IPS-18c (cell line): ENCODE data around the gene NLRX1.
"Not testable (repeated sequence)": the region's sequence is repeated elsewhere in the genome, so short reads cannot be mapped to it uniquely, and the experiment has no call there.

Experiments used
- H3K4me3 ChIP-seq: 2 replicates; pipeline ENCODE4 v1.7.0; 2013; ENCODE audit warnings: low read depth, mild to moderate bottlenecking, low read length, moderate library complexity; ENCODE audit not compliant: insufficient read depth
- H3K9me3 ChIP-seq: one replicate; pipeline ENCODE4 v1.6.1; 2013; ENCODE audit warnings: mild to moderate bottlenecking, low read length, moderate library complexity; ENCODE audit not compliant: control insufficient read depth, insufficient read depth

The NLRX1 gene, protein sequence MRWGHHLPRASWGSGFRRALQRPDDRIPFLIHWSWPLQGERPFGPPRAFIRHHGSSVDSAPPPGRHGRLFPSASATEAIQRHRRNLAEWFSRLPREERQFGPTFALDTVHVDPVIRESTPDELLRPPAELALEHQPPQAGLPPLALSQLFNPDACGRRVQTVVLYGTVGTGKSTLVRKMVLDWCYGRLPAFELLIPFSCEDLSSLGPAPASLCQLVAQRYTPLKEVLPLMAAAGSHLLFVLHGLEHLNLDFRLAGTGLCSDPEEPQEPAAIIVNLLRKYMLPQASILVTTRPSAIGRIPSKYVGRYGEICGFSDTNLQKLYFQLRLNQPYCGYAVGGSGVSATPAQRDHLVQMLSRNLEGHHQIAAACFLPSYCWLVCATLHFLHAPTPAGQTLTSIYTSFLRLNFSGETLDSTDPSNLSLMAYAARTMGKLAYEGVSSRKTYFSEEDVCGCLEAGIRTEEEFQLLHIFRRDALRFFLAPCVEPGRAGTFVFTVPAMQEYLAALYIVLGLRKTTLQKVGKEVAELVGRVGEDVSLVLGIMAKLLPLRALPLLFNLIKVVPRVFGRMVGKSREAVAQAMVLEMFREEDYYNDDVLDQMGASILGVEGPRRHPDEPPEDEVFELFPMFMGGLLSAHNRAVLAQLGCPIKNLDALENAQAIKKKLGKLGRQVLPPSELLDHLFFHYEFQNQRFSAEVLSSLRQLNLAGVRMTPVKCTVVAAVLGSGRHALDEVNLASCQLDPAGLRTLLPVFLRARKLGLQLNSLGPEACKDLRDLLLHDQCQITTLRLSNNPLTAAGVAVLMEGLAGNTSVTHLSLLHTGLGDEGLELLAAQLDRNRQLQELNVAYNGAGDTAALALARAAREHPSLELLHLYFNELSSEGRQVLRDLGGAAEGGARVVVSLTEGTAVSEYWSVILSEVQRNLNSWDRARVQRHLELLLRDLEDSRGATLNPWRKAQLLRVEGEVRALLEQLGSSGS

DNA sequence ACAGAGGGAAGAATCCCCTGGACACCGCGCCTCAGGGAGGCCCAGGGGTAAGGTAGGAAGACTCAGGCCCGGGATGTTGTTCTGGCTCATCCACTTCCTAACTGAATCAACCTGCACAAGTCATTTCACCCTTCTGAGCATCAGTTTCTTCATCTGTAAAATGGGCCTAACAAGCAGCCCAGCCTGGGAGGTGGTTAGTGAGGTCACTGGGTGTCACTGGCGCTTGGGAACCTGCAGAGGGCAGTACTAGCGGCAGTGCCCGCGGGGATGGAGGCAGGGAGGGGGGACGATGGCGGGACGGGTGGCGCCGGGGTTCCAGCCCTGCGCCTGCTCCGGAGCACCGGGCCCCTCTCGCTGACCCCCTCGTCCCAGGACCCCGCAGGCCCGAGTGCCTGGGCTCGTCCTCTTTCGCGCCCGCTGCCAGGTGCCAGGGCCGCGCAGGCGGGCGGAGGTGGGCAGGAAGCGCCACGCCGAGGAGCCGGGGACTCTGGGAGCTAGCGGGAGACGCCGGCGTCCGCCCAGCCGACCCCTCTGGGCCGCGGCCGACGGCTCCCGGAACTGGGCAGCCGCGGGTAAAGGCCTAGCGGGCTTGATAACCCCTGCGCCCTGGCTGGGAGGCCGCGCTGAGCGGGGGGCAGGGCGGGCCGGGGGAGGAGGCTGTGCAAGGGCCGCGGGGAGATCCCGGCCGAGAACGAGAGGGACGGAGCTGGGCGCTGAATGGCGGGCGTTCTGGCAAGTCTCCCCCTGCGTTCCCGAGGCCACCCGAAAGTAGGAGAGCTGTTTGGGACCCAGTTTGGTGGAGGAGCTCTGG, at the start of gene NLRX1:
NLRX1 (plus strand) TSS at position 255 of the 811 bp plus-strand sequence. CDS start 2,679 bp downstream, outside the sequence.
- Histone ChIP-seq H3K4me3 (peak within 1 kb of the TSS; percentile 84), H3K9me3 (no peaks in the 10 kb centered on the region)

DNA sequence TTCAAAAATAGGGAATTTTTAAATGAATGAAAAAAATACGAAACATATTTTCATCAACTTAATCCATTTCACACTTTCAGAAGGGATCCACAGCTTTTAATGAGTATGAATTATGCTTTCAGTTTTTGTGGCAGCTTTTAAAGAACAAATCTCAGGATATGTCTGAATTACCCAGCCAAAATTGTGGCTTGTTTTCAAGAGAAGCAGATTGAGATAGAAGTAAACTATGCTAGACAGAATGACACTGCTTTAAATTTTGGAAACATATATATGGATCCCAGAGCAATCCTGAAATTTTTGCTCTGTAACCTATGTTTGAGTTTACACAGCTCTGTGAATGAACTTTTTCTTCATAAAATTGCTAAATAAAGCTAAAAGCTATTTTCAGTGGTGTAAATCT, 49.6 kb upstream of the NLRX1 start:
- H3K9me3 ChIP-seq: no peaks in the 10 kb centered on the region

DNA sequence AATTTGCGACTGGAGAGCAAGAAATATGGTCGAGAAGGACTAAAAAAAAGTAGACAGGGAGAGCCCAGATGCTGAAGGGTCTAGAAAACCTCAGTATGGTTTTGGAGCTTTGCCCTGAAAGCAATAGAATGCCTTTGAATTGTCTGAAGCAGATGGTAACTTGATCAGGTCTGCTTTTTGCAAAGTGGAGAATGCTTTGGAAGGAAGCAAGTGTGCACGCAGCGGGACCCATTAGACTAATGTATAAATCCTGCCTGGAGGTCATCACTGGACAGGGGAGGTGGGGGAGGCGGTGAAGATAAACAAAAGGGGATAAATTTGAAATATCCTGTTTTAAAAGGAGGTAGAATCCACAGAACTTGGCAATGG, 47.9 kb upstream of the NLRX1 start:
- H3K4me3 ChIP-seq: peak overlapping the region; percentile 73
- H3K9me3 ChIP-seq: no peaks in the 10 kb centered on the region

More for the DNA sequence above, 49.6 kb upstream of the NLRX1 start:
- H3K4me3 ChIP-seq: no peak overlapping the region

DNA sequence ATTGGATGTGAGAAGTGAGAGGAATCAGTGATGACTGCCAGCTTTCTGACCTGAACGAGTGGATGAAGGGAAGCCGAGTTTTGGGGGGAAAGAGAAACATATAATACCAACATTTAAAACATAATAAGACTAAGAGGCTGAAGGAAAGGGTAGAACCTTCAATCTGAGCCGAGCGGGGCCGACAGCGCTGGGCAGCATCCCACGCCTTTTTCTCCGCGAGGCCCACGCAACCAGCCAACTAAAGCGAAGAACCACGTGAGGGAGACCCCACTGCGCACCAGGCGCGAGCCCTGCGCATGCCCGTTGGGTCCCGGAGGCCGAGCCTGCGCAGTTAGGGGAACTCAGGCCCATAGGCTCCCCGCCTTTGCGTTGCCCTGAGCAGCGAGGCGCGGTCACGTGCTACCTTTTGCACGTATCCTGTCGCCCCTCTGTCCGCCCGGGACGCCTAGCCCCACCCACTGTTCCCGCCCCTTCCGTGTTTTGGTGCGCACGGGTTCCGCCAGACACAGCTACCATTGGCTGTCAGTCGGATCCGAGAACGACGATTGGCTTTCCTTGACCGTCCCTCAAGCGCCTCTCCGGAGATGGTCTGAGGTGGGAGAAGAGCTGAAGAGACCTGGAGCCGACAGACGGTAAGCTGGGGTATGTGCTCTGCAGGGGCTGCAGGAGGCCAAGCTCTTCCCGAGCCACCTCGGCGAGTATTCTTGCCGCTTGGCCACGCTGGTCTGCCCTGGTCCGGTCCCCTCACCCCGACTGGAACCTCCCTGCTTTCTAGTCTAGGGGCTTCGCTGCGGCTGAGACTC, 47.3 kb upstream of the NLRX1 start, which contains the start of gene HINFP:
HINFP (plus strand) TSS at position 573 of the 803 bp plus-strand sequence. CDS start 5,365 bp downstream, outside the sequence.
- H3K4me3 ChIP-seq: peak within 1 kb of the TSS; percentile 100
- H3K9me3 ChIP-seq: no peaks in the 10 kb centered on the region

DNA sequence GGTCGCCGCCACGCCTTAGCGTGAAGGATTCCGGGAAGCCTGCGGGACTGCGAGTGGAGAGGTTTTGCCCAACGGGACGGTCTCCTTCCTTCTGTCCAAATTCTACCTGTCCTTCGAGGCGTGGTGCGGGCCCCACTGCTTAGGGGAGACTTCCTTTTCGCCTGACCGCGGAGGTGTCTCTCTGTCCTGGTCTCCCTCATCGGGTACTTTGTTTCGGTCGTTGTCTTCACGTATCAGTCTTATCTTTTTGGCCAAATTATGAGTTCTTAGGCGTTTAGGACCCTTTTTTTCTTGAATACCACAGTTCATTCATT, 46.8 kb upstream of the NLRX1 start:
- no peaks in the 10 kb centered on the region for H3K9me3 ChIP-seq
- H3K4me3 ChIP-seq: peak overlapping the region; percentile 100

DNA sequence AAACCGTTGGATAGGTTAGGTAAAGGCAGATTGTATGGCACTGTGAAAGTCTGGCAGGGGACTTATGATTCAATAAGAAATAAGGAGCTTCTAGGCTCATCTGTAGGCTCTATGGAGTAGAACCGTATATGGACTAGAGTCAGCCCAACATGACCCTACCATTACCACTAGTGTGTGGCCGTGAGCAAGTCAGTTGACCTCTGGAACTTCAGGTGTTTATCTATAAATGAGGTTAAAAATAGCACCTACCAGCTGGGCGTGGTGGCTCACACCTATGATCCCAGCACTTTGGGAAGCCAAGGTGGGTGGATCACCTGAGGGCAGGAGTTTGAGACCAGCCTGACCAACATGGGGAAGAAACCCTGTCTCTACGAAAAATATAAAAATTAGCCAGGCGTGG, 42.7 kb upstream of the NLRX1 start:
- Histone ChIP-seq H3K9me3 (no peaks in the 10 kb centered on the region), H3K4me3 (no peak overlapping the region)

DNA sequence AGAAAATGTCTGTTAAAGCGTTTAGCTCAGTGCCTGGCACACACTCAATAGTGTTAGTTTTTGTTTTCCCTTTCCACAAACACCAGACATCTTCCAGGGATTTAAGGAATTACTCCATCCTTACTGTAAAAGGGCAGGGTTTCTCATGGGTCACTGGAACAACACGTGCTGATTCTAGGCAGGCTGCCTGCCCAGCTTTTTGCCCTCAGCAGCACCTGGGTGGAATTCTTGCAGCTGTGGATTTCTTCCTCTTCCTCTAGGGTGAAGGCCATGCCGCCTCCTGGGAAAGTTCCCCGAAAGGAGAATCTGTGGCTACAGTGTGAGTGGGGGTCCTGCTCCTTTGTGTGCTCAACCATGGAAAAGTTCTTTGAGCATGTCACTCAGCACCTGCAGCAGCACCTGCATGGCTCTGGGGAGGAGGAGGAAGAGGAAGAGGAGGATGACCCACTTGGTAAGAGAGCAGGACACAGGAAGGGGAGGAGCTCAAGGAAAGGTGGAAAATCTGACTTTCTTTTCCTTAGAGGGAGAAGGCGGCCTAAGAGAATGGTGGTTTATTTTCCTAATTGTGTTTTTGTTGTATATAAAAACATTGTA, 41.8 kb upstream of the NLRX1 start:
- Histone ChIP-seq H3K9me3 (peaks cover 2% of the 10 kb centered on the region), H3K4me3 (no peak overlapping the region)

DNA sequence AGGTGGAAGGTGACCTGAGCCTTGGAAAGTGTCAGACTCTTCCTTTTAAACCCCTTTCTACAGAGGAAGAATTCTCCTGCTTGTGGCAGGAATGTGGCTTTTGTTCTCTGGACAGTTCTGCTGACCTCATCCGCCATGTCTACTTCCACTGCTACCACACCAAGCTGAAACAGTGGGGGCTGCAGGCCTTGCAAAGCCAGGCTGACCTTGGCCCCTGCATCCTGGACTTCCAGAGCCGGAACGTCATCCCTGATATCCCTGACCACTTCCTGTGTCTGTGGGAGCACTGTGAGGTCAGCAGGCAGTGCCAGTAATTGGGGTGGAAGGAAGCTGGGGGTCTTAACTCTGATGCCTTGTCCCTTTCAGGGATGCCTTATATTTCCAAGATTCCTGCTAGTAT, 37.9 kb upstream of the NLRX1 start:
- no peak overlapping the region for H3K4me3 ChIP-seq
- H3K9me3 ChIP-seq: peaks cover 2% of the 10 kb centered on the region

DNA sequence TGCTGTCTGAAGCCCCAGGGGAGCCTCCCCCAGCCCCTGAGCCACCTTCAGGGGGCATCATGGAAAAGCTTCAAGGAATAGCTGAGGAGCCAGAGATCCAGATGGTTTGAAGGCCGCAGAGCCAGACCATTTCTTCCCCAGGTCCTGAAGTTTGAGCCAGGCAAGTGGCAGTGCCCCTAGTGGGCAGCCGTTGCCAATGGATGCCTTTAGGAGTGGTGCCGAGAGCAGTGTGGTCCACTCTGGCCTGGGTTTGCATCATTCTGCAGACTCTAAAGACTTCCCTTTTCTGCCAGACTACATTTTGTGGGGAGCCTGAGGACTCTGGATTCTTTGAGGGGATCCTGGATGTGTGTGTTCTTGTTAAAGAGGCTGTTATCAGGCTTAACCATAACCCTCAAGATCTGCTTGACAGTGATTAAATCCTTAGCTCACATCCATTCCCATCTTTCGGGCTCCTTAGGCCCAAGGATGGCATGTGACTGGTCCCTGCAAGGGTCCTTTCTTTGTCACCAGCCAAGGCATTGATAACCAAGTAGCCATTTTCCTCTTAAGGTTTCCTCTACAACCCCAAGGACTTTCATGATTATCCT, 34.0 kb upstream of the NLRX1 start:
- Histone ChIP-seq H3K9me3 (peaks cover 2% of the 10 kb centered on the region), H3K4me3 (no peak overlapping the region)

DNA sequence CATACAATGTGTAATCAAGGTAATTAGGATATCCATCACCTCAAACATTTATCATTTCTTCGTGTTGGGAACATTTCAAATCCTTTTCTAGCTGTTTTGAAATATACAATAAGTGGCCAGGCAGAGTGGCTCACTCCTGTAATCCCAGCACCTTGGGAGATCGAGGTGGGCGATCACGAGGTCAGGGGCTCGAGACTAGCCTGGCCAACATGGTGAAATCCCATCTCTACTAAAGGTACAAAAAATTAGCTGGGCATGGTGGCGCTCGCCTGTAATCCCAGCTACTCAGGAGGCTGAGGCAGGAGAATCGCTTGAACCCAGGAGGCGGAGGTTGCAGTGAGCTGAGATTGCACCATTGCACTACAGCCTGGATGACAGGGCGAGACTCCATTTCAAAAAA, 29.2 kb upstream of the NLRX1 start:
- H3K9me3 ChIP-seq, H3K4me3 ChIP-seq: not testable (repeated sequence)

DNA sequence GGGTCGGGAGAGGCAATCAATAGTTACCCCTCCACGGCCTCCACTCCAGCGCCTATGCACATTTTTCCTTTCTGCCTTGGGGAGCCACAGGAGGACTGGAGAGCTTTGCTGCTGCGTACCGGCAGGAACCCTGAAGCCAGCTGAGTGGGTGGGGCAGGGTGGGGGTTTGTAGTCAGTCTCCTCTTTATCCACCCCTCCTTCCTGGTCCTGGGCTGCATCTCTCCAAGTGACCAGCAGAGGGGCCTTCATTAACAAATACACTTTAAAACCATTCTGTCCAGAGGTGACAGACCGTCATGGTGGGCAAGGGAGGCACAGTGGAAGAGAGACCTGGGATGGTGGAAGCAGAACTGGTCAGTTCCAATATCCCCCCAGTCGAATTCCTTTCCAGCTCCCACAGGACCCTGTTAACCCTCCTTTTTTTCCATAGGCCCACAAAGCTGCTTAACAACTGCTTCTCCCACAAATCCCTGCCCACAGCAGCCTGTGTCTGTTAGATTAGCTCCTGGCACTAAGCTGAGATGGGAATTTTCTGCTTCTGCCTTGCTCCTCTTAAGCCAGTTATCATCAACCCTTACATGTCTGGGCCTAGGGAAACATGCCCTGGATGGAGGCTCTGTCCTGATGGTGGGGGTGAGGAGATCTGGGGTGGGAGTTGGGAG, 23.6 kb upstream of the NLRX1 start:
- H3K4me3 ChIP-seq: no peak overlapping the region; the same call in 1 of the 2 replicates
- H3K9me3 ChIP-seq: peaks cover 2% of the 10 kb centered on the region

DNA sequence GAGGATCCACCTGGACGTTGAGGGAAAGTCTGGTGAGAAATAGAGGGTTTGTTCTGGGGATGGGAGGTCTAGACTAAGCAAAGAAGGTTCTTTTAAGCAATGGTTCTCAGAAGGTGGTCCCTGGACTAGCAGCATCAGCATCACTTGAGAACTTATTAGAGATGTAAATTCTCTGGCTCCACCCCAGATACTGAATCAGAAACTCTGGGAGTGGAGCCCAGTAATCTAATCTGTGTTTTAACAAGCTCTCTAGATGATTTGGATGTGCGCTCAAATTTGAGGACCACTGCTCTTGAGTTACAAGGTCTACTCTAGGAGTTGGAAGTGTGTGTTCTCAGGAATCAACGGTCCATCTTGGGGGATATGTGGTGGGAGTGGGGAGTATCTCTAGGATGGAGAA, 23.0 kb upstream of the NLRX1 start:
- peaks cover 2% of the 10 kb centered on the region for H3K9me3 ChIP-seq
- no peak overlapping the region; the same call in 1 of the 2 replicates for H3K4me3 ChIP-seq

DNA sequence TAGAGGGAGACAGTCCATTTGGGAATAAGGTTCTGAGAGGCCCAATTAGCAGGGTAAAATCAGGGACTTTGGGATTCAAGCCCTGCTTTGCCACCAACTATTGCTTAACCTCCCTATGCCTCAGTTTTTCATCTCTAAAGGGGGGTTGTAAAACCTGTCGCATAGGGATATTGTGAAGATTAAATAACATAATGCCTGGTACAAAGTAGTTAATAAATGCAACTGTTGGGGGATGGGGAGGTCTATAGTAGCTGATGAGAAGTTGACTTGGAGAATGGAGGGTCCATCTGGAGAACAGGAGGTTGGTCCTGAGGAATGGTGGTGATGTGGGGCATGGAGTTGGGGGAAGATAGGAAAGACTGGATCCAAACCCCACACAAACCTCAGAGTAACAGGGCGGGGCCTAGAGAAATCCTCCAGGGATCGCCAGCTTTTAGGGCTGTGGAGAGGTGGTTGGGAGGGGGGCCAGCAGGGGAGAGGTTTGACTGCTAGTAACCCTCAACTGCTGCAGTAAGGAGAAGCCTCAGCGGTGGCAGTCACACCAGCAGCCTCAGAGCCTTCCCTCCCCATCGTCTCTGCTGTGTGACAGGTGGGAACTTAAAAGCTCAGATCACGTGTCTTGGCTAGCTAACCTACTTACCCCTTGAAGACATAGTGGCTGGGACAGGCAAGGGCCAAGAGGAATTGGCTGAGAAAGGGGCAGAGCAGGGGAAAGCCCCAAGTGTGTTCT, 20.8 kb upstream of the NLRX1 start:
- peaks cover 2% of the 10 kb centered on the region for H3K9me3 ChIP-seq
- peak overlapping the region; percentile 5; the same call in 1 of the 2 replicates for H3K4me3 ChIP-seq

DNA sequence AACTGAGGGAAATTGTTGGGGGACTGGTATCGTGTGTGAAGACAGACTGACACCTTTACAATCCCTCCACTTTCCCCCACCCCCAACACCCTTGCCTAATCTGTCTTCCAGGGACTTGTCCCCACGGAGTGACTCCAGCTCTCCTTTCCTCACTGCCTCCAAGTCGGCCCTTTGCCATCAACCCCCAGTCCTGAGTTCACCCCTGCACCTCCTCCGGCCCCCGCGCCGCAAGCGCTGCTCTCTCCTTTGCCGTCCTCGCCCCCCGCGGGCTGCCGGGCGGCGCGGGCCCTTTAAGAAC, 19.9 kb upstream of the NLRX1 start:
- peak overlapping the region; percentile 76 for H3K4me3 ChIP-seq
- peaks cover 2% of the 10 kb centered on the region for H3K9me3 ChIP-seq
